GM23248 (cell line): ENCODE data around the gene EIF2B5.

Source experiments
- EZH2 ChIP-seq: fragments of 200-600 bp; sonication (generic); IDR thresholded peaks from 2 replicates; pipeline ENCODE4 v1.6.1; 2018; ENCODE audit warnings: antibody characterized with exemption, mild to moderate bottlenecking; ENCODE audit not compliant: insufficient read depth, poor library complexity, severe bottlenecking
- EZH2phosphoT487 ChIP-seq: fragments of 200-600 bp; sonication (generic); IDR thresholded peaks from 2 replicates; pipeline ENCODE4 v1.6.1; 2018; ENCODE audit warnings: antibody characterized with exemption, moderate library complexity, mild to moderate bottlenecking, low read depth; ENCODE audit not compliant: insufficient read depth

DNA sequence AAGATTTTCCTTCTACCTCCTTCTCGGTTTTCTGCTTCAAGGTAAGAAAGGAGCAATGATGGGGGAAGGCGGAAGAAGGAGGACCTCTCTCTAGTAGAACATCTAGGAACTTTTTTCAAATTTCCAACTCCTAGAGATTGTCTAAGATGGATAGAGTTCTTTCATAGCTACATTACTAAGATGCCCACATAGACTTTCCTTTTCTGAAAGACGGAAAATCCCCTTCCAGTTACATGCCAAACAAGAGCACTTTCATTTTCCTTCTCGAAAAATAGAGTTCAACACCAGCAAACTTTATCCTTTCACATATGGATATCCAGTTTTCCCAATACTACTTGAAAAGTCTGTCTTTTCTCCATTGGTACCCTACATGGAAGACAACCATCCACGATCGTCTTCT, 37.6 kb upstream of the EIF2B5 start:
- TF ChIP-seq EZH2 (no peak), EZH2phosphoT487 (no peak)
